GM10266 (cell line): Measurements from ENCODE around the gene TBC1D1.

Experiments
- DNase-seq: peaks from one replicate; pipeline ENCODE4 v3.0.0; 2012; ENCODE audit errors: extremely low spot score
- CTCF ChIP-seq: IDR thresholded peaks from 2 replicates; pipeline ENCODE4 v1.5.1; 2012; ENCODE audit warnings: mild to moderate bottlenecking, low read depth; ENCODE audit not compliant: control insufficient read depth, insufficient read depth; ENCODE audit errors: missing control alignments

The TBC1D1 gene

GRCh38 chr4:38062088-38062775 lies 171.3 kb downstream of the TBC1D1 start:
- peak; percentile 81 for TF ChIP-seq CTCF
- DNase-seq: peak; percentile 48

- DNase-seq: no peak
- TF ChIP-seq CTCF: no peak
These were observed 171.9 kb downstream of the TBC1D1 start for GRCh38 chr4:38062776-38063097.

- TF ChIP-seq CTCF: no peak
- no peak for DNase-seq
These were observed 174.3 kb downstream of the TBC1D1 start for GRCh38 chr4:38065176-38065575.

GRCh38 chr4:38065900-38066299 lies 175.0 kb downstream of the TBC1D1 start:
- no peak for TF ChIP-seq CTCF
- no peak for DNase-seq

- TF ChIP-seq CTCF: no peak
- no peak for DNase-seq
These were observed 176.6 kb downstream of the TBC1D1 start for GRCh38 chr4:38067499-38067898.

- no peak for TF ChIP-seq CTCF
- no peak for DNase-seq
These were observed 177.2 kb downstream of the TBC1D1 start for GRCh38 chr4:38068107-38068506.

GRCh38 chr4:38069271-38069760 lies 178.4 kb downstream of the TBC1D1 start:
- DNase-seq: peak; percentile 29
- TF ChIP-seq CTCF: peak; percentile 58
